ENCODE results near the gene PSMF1. TPM values are rescaled to one million over a fixed set of nuclear protein-coding genes. Genes with fewer than 3 reads are reported as not detected.

The PSMF1 gene
- total RNA-seq, 1 experiment from 2014 or later = 153 TPM

DNA sequence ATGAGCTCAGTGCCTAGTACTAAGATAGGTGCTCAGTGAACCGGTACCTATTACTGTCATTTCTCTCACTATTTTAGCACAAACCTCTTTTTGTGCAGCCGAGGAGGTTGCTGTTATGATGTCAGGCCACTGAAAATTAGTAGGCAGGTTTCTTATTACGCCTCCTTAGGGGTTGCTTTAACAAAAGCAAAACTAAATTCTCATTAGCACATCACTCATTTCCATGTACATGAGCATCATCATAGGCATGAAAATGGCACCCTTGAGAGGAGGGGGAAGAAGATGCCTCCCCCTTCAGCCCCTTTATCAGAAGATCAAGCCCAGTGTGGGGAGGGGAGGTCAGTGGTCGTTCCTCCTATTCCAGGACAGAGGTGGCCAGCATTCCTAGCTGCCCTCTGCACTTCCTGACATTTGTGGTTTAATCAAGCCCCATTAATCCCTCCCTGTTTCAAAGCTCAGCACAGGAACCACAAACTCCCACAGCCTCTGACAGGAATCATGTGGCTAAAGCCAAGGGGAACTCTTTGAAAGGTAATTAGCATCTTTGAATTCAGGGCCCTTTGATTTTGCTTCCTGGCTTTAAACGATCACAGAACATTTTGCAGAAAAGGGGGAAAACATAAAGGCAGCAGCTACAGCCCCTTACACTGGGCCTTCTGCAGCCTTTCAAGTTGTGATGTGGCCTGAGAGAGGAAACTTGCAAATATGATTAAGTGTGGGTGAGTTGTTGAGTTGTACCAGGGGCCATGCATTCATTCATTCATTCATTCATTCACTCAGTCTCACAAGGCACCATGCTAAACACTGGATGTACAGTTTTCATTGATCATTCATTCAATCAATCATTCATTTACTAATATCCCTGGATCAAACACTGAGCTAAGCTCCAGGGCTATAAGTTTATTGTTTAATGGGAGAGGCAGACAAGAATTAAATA is 31.9 kb upstream of the PSMF1 start:
- intact Hi-C loops (cut with micrococcal nuclease) = no loop called here

More for the DNA sequence above, 31.9 kb upstream of the PSMF1 start:
- ATAC-seq (no peak), DNase-seq (ENCODE audit: low read depth, low spot score) (no peak)
- H3K9ac ChIP-seq (ENCODE audit: low read length) = no peak overlapping the region
- TF ChIP-seq ZNF274 (IDR thresholded peaks at IDR 0.05; ENCODE audit: low read depth, low read length) (no peak), ELF1 (IDR thresholded peaks at IDR 0.05; ENCODE audit: borderline replicate concordance, low read depth) (no peak), JUND (IDR thresholded peaks at IDR 0.05) (no peak), SIN3A (IDR thresholded peaks at IDR 0.05; ENCODE audit: low read depth) (no peak), SRF (IDR thresholded peaks at IDR 0.05; ENCODE audit: low read depth) (no peak)
- TF ChIP-seq, protein P1, sequence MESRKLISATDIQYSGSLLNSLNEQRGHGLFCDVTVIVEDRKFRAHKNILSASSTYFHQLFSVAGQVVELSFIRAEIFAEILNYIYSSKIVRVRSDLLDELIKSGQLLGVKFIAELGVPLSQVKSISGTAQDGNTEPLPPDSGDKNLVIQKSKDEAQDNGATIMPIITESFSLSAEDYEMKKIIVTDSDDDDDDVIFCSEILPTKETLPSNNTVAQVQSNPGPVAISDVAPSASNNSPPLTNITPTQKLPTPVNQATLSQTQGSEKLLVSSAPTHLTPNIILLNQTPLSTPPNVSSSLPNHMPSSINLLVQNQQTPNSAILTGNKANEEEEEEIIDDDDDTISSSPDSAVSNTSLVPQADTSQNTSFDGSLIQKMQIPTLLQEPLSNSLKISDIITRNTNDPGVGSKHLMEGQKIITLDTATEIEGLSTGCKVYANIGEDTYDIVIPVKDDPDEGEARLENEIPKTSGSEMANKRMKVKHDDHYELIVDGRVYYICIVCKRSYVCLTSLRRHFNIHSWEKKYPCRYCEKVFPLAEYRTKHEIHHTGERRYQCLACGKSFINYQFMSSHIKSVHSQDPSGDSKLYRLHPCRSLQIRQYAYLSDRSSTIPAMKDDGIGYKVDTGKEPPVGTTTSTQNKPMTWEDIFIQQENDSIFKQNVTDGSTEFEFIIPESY (IDR thresholded peaks at IDR 0.05; ENCODE audit: extremely low read depth, insufficient replicate concordance, low read length) = no peak
- H3K27ac ChIP-seq (ENCODE audit: low read depth, low read length) = no peak overlapping the region
- no peak overlapping the region for H3K4me2 ChIP-seq (ENCODE audit: low read length)
- BruUV-seq (replicated peaks) = no TSS peak
- no peaks in the 10 kb centered on the region for H3K9me2 ChIP-seq (ENCODE audit: insufficient read depth)
- H3K79me2 ChIP-seq (ENCODE audit: insufficient read depth, low read length) = no peaks in the 10 kb centered on the region
- CTCF ChIA-PET = no interaction called here
- H3K27me3 ChIP-seq (ENCODE audit: insufficient read depth, low read length) = no peaks in the 10 kb centered on the region
- POLR2A ChIA-PET = no interaction called here
- H3K9me3 ChIP-seq (ENCODE audit: control insufficient read depth in 1 of 2, insufficient read depth in 1 of 2, low read depth in 1 of 2, low read length in 2 of 2) = no peaks in the 10 kb centered on the region
- no peaks in the 10 kb centered on the region for H4K20me1 ChIP-seq (ENCODE audit: insufficient read depth)
- no peaks in the 10 kb centered on the region for H3K36me3 ChIP-seq (ENCODE audit: control insufficient read depth in 1 of 2, insufficient read depth in 2 of 2, low read length in 2 of 2)
- H2AFZ ChIP-seq (ENCODE audit: low read depth, low read length, poor library complexity, severe bottlenecking) = no peak overlapping the region
- RAD21 ChIA-PET (ENCODE audit: low non-redundant PET in 1 of 2, low total read pairs in 2 of 2, uncharacterized antibody in 2 of 2, unreplicated experiment in 2 of 2) = no interaction called here
- no peak overlapping the region for H3K4me3 ChIP-seq (replicated peaks in 1 of 2; ENCODE audit: low read depth in 1 of 2, low read length in 2 of 2)
- peaks cover 0 to 2% of the 10 kb centered on the region in 2 experiments; a peak in 1 of 4 replicates for H3K4me1 ChIP-seq (ENCODE audit: control insufficient read depth in 1 of 2, insufficient read depth in 2 of 2, low read length in 2 of 2)
